NOMO-1 treated with DMSO at 0.1 percent for 48 hours (cell line): ENCODE results near the gene EXOSC9.
A peak's percentile ranks its signal among the peaks of the same experiment; 100 is the strongest.
"Not testable (repeated sequence)": the region's sequence is repeated elsewhere in the genome, so short reads cannot be mapped to it uniquely, and the experiment has no call there.

Experiments used
- DNase-seq: peaks from one replicate; lab custom pipeline; 2025; ENCODE audit not compliant: unreplicated experiment; lab: John Stamatoyannopoulos, UW

The EXOSC9 gene

GRCh38 chr4:121800961-121801714 is at the start of gene EXOSC9:
Gene EXOSC9, plus strand, starts transcription at chr4:121801323. Its CDS starts 102 bp downstream, at chr4:121801425.
- DNase-seq: peak; percentile 80

- DNase-seq: not testable (repeated sequence)
Measured at GRCh38 chr4:121752142-121752541, 49.0 kb upstream of the EXOSC9 start.

DNA sequence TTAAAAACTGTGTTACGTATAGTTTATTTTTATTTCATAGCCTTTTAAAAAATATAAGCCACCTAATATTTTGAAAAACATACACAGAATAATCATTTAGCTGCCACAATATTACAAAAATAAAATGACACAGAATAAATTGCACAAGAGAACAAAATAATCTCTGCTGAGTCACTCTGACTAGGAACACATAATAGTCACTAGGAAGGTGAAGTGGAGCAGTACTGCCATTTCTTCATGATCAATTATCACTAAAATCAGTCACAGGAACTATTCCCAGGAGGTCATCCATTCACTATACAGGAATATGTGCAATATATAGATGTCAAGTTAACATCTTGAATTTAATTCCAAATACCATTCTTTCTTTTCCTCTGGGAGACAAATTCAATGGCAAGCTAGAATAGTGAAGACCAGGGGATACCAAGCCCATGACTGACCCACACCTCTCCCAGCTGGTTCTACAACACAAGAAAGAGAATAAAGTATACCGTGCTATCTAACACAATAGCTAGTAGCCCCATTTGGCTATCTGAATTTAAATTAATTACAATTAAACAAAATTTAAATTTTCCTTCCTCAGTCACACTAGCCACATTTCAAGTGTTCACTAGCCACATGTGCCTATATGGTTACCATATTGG is 42.1 kb upstream of the EXOSC9 start:
- DNase-seq: no peak

GRCh38 chr4:121760205-121760604 is 40.9 kb upstream of the EXOSC9 start:
- DNase-seq: no peak

GRCh38 chr4:121764303-121764701 is 36.8 kb upstream of the EXOSC9 start:
- DNase-seq: no peak

DNA sequence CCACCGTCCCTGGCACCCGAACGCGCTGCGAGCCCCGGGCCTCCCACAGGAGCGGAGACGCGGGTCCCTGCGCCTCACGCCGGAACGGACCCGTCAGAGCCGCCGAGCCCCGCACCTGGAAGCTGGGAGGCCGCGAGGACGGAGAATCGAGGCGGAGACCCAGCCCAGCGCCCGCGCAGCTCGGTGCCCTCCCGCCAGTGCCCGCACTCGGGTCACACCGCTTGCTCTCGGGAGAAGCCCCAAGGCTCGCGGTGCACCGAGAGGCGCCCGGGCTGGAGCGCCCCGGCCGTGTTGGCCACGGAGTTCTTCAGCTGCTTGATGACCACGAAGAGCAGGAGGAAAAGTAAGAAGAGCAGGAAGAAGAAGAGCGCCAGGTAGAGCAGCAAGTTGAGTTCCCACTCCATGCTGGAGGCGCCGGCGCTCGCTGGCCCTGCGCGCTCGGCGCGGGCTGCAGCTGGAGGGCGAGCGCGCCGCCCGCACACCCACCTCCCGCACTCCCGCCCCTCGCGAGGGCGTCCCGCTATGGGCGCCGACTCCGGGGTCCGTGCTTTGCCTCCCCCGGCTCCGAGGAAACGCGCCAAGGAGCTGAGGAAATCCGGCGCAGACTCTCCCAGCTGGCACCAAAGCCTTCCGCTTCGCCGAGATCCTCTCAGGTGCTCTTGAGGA is 36.3 kb upstream of the EXOSC9 start, which contains the start of gene SMIM43:
TSS of gene SMIM43 (minus strand) at position 463 of the 666 bp plus-strand sequence. CDS start at position 404, 59 bp downstream.
- DNase-seq: no peak

GRCh38 chr4:121765368-121765705 is 35.8 kb upstream of the EXOSC9 start:
- no peak for DNase-seq

GRCh38 chr4:121765971-121766538 is 35.1 kb upstream of the EXOSC9 start:
- no peak for DNase-seq

- DNase-seq: no peak
Measured at GRCh38 chr4:121767166-121767565, 34.0 kb upstream of the EXOSC9 start.

DNA sequence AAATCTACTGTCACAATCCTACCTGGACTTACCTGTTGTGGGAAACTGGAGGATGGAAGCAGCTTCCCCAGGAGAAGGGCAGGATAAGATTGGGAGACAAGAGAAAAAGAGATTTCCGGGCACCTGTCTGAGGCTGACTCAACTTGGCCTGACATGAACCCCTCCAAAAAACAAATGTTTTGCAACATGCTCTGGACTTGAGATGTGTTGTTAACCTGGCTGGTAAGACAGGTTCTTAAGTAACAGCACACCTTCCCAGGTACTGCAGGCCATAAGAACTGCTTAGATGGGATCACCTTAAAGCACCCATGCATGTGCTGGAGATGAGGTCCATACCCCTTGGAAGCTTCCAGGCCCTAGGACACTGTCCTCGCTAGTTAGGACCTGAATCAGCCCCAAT is 31.8 kb upstream of the EXOSC9 start:
- no peak for DNase-seq

GRCh38 chr4:121771869-121772268 is 29.3 kb upstream of the EXOSC9 start:
- no peak for DNase-seq

GRCh38 chr4:121773883-121774282 is 27.2 kb upstream of the EXOSC9 start:
- no peak for DNase-seq

GRCh38 chr4:121776610-121777401 is 24.3 kb upstream of the EXOSC9 start:
- DNase-seq: no peak

- DNase-seq: no peak
Measured at GRCh38 chr4:121777625-121778024, 23.5 kb upstream of the EXOSC9 start.

- DNase-seq: no peak
Measured at GRCh38 chr4:121778991-121779628, 22.0 kb upstream of the EXOSC9 start.

- DNase-seq: no peak
Measured at GRCh38 chr4:121783210-121783609, 17.9 kb upstream of the EXOSC9 start.

- DNase-seq: no peak
Measured at GRCh38 chr4:121784401-121784800, 16.7 kb upstream of the EXOSC9 start.

DNA sequence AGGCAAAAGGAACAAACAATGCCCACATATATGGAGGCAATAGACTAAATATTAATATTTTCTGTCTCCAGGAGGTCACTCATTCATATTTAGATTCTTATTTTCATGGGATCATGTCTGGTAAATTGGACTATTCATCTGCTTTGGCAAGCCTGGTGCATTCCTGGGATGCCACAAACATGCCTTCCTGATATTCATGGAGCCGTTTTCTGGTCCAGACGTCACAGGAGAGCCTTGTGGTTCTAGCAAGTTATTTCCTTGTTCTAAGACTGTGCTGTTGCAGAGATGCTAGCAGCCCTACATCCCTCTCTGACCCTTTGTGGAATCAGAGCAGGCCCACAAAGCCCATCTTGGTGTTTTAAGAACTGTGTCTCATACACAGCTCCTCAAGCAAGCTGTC is 16.1 kb upstream of the EXOSC9 start:
- DNase-seq: no peak

DNA sequence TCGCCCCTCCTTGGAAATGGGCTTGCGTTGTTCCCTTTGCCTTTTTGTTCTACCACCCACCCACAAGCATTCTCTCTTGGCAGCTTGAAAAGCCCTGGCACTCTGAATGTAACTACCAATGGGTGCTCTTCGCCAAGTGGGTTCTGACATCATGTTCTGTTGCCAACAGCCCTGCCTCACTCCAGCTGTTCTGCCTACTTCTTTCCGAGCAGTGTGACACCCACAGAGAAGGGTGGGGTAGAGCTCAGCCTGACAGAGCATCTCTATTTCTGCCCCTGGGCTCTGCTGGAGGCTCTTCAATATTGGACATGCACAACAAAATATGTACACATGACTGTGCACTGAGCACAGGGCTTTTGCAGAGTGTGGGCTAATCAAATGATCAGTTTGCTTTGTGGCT is 15.6 kb upstream of the EXOSC9 start:
- DNase-seq: no peak

DNA sequence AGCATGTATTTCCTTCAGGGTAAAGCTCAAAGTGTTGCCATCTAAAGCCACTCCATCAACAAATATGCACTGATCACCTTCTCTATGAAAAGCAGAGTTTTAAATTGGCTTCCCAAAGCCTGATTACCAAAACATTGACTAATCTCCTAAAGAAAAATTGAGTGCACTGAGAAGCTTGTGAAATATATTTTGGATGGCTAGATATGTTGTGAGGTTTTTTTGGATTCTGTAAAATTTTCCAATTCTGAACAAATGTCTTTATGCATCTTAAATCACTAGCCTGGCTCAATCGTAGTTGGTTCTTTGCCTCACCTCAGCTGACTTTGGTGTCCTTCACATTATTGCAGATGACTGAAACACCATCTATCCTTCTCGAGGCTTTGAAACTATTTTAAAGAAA is 14.9 kb upstream of the EXOSC9 start:
- no peak for DNase-seq
